Measurements from ENCODE around the gene SEC24A.
"Not testable (repeated sequence)": the region's sequence is repeated elsewhere in the genome, so short reads cannot be mapped to it uniquely, and the experiment has no call there.

The SEC24A gene

DNA sequence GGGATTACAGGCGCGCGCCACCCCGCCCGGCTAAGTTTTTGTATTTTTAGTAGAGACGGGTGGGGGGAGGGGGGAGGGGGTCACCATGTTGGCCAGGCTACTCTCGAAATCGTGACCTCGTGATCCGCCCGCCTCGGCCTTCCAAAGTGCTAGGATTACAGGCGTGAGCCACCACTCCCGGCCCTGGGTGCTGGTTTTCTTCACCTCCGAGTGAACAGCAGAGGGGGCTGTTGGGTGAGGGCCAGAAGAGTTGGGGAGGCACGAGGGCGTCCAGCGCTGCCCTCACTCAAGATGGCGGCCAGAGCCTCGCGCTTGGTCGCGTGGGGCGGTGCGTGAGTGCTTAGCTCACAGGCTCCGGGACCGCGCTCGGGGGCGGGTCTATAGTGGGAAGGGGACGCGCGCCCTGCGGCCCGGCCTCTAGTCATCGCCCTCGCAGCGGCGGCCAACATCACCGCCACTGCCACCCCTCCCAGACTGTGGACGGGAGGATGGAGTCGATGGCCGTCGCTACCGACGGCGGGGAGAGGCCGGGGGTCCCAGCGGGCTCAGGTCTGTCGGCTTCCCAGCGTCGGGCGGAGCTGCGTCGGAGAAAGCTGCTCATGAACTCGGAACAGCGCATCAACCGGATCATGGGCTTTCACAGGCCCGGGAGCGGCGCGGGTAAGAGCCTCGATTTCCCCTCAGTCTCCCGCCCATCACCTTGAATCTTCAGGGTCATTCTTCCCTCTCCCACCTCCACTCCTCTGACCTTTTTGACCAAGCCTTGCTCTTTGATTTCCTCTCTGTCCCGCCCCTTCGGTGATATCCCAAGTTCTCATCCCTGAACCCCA, 89.8 kb downstream of the SEC24A start, which contains the start of gene CAMLG:
Gene CAMLG (plus strand): TSS at position 416 of the 830 bp plus-strand sequence. CDS start 73 bp downstream, at position 489.
- peak; percentile 85 for DNase-seq (ENCODE audit: insufficient read length, low spot score)
- no peak for TF ChIP-seq PAX5 (IDR thresholded peaks at IDR 0.05; ENCODE audit: insufficient read depth, low read length, severe bottlenecking)
- TF ChIP-seq POU2F2 (IDR thresholded peaks at IDR 0.05; ENCODE audit: low read depth, low read length): peak; percentile 22; the same call in 1 of the 2 replicates
- TF ChIP-seq POLR2AphosphoS5 (IDR thresholded peaks at IDR 0.05; ENCODE audit: low read depth, low read length): peak; percentile 69
- no peak; the same call in none of the 2 replicates for TF ChIP-seq TAF1 (IDR thresholded peaks at IDR 0.05; ENCODE audit: low read depth, low read length)
- TF ChIP-seq POLR2A (IDR thresholded peaks at IDR 0.05; ENCODE audit: low read depth, low read length): peak; percentile 82; the same call in 1 of the 2 replicates
- no peak for TF ChIP-seq SPI1 (IDR thresholded peaks at IDR 0.05; ENCODE audit: low read depth, low read length)
- FAIRE-seq: peak; percentile 95

DNA sequence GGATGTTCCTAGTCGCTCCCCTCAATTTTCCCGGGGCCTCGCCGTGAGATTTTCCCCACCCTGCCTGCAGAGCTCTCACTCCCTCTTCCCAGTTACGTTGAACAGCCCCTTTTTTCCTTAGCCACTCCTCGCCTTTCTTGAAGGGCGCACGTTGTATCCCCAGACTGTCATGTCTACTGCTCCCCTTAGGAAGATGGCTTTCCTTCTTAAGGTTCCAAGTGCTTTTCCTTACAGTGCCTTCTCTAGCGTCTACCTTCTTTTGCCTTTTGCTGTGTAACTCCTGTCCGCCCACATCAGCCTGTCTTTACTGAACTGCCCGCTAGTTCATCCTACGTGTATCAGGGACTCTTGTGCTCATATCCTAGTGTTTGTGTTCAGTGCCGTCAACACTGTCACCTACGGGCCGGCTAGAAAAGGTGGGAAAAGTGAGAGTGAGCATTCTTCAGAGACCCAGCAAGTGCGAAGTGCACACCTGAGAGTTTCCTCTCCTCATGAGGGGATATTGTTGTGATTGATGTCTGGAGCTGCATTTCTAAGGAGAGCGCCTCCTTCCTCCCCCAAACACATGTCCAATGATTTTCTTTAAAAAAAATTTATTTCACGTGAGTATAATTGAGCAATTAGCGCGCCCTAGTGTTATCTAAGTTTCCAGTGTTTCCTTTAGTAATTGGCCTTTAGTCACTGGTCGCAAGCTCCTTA, 90.5 kb downstream of the SEC24A start:
- no peak for DNase-seq (ENCODE audit: insufficient read length, low spot score)
- FAIRE-seq: peak; percentile 83
- TF ChIP-seq POU2F2 (IDR thresholded peaks at IDR 0.05; ENCODE audit: low read depth, low read length) (no peak), POLR2AphosphoS5 (IDR thresholded peaks at IDR 0.05; ENCODE audit: low read depth, low read length) (no peak), POLR2A (IDR thresholded peaks at IDR 0.05; ENCODE audit: low read depth, low read length) (no peak), TAF1 (IDR thresholded peaks at IDR 0.05; ENCODE audit: low read depth, low read length) (no peak), SPI1 (IDR thresholded peaks at IDR 0.05; ENCODE audit: low read depth, low read length) (no peak), PAX5 (IDR thresholded peaks at IDR 0.05; ENCODE audit: insufficient read depth, low read length, severe bottlenecking) (no peak)

DNA sequence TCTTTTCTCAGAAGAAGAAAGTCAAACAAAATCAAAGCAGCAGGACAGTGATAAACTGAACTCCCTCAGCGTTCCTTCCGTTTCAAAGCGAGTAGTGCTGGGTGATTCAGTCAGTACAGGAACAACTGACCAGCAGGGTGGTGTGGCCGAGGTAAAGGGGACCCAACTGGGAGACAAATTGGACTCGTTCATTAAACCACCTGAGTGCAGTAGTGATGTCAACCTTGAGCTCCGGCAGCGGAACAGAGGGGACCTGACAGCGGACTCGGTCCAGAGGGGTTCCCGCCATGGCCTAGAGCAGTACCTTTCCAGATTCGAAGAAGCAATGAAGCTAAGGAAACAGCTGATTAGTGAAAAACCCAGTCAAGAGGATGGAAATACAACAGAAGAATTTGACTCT, 92.5 kb downstream of the SEC24A start:
- DNase-seq (ENCODE audit: insufficient read length, low spot score) (no peak), FAIRE-seq (no peak)
- TF ChIP-seq POU2F2 (IDR thresholded peaks at IDR 0.05; ENCODE audit: low read depth, low read length) (no peak), POLR2AphosphoS5 (IDR thresholded peaks at IDR 0.05; ENCODE audit: low read depth, low read length) (no peak), TAF1 (IDR thresholded peaks at IDR 0.05; ENCODE audit: low read depth, low read length) (no peak), SPI1 (IDR thresholded peaks at IDR 0.05; ENCODE audit: low read depth, low read length) (no peak), PAX5 (IDR thresholded peaks at IDR 0.05; ENCODE audit: insufficient read depth, low read length, severe bottlenecking) (no peak), POLR2A (IDR thresholded peaks at IDR 0.05; ENCODE audit: low read depth, low read length) (no peak)

DNA sequence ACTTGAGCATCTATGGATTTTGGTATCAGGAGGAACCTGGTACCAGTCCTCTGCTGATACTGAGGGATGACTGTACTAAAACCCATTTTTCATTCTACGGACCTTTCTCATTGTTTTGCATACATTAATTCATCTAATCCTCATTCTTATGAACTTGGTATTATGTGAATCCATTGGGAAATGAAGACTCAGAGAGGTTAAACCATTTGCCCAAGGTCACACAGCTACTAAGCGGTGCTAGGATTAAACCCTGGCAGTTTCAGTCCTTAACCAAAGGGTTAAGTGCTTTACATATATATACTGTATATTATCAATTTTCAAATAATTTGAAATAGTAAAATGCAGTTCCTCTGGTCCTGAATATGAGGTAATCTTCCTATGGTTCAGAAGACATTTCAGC, 93.5 kb downstream of the SEC24A start:
- DNase-seq (ENCODE audit: insufficient read length, low spot score): no peak
- FAIRE-seq: no peak
- no peak for TF ChIP-seq POU2F2 (IDR thresholded peaks at IDR 0.05; ENCODE audit: low read depth, low read length)
- no peak for TF ChIP-seq SPI1 (IDR thresholded peaks at IDR 0.05; ENCODE audit: low read depth, low read length)
- no peak for TF ChIP-seq TAF1 (IDR thresholded peaks at IDR 0.05; ENCODE audit: low read depth, low read length)
- TF ChIP-seq POLR2A (IDR thresholded peaks at IDR 0.05; ENCODE audit: low read depth, low read length): no peak
- TF ChIP-seq POLR2AphosphoS5 (IDR thresholded peaks at IDR 0.05; ENCODE audit: low read depth, low read length): no peak
- TF ChIP-seq PAX5 (IDR thresholded peaks at IDR 0.05; ENCODE audit: insufficient read depth, low read length, severe bottlenecking): no peak

DNA sequence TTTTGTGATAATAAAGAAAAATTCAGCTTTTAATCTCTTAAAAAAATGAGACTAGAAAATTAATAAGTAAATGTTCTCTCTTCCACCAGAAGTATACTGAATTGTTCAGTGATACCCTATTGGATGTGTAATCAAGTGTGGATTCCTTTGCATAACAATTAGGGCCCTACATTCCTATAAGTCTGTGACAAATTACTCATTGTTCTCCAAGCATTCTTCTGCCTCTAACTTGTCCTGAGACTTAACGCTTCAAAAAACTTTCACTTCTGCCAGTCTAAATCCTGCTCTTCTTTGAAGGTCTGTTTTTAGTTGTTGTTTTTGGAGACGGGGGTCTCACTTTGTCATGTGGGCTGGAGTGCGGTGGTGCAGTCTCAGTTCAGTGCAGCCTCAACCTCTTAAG, 100.8 kb downstream of the SEC24A start:
- no peak for FAIRE-seq
- DNase-seq (ENCODE audit: insufficient read length, low spot score): no peak
- no peak for TF ChIP-seq POLR2AphosphoS5 (IDR thresholded peaks at IDR 0.05; ENCODE audit: low read depth, low read length)
- TF ChIP-seq SPI1 (IDR thresholded peaks at IDR 0.05; ENCODE audit: low read depth, low read length): peak; percentile 32; the same call in 1 of the 2 replicates

DNA sequence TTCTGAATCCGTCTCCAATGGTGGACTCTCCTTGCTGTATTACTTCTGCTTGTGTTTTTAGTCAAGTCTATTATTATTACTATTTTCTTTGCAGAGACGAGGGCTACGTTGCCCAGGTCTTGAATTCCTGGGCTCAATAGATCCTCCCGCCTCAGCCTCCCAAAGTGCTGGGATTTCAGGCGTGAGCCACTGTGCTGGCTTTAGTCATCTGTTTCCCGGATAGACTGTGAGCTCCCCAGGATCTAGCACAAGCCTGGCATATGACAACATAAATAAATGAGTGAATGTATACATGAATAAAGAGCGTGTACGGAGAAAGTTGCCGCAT, 109.6 kb downstream of the SEC24A start:
- no peak for FAIRE-seq
- DNase-seq (ENCODE audit: insufficient read length, low spot score): no peak
- TF ChIP-seq TAF1 (IDR thresholded peaks at IDR 0.05; ENCODE audit: low read depth, low read length) (no peak), SPI1 (IDR thresholded peaks at IDR 0.05; ENCODE audit: low read depth, low read length) (no peak), POU2F2 (IDR thresholded peaks at IDR 0.05; ENCODE audit: low read depth, low read length) (no peak), PAX5 (IDR thresholded peaks at IDR 0.05; ENCODE audit: insufficient read depth, low read length, severe bottlenecking) (no peak), POLR2AphosphoS5 (IDR thresholded peaks at IDR 0.05; ENCODE audit: low read depth, low read length) (no peak), POLR2A (IDR thresholded peaks at IDR 0.05; ENCODE audit: low read depth, low read length) (no peak)

DNA sequence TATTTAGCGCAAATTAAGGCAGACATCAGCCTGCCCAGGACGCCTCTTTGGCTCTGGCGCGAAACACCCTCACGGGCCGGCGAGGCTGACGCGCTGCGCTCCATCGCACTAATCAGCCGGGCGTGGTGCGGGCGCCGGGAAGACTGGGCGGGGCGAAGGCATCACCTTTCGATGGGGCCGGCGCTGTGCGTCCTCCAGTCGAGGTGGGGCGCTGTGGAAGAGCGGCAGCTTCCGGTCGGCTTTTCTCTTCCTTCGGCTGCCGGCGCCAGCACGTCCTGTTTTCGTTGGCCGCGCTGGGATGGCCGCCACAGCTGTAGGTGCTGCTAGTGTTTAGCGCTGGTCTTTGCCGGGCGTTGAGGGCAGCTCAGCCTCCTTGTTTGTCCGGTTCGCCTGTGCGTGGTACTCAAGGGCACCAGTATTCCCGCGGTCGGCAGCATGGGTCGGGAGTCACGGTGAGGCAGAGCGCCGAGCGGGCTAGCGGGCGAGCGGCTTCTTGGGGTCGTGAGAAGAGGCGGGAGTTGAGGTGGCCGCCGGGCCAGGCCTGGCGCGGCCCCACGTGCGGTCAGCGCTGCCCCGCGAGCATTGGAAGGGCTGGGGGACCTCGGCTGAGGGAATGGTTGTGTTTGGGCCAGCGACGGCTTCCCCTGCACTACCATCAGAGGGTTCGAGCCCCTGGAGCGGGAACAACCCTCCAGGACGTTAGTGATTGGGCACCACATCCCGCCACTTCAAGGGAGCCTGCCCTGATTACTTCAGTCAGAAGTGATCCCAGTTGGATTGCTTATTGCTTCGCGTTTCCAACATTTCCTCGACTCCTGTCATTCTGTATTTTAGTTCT, 110.1 kb downstream of the SEC24A start, which contains the start of gene DDX46:
Gene DDX46 (plus strand): TSS at position 276 of the 838 bp plus-strand sequence. CDS start 160 bp downstream, at position 436.
- peak; percentile 91 for TF ChIP-seq PAX5 (IDR thresholded peaks at IDR 0.05; ENCODE audit: insufficient read depth, low read length, severe bottlenecking)
- peak; percentile 95 for TF ChIP-seq TAF1 (IDR thresholded peaks at IDR 0.05; ENCODE audit: low read depth, low read length)
- peak; percentile 40; the same call in 1 of the 2 replicates for TF ChIP-seq POU2F2 (IDR thresholded peaks at IDR 0.05; ENCODE audit: low read depth, low read length)
- peak; percentile 95 for TF ChIP-seq POLR2AphosphoS5 (IDR thresholded peaks at IDR 0.05; ENCODE audit: low read depth, low read length)
- peak; percentile 41; the same call in 1 of the 2 replicates for TF ChIP-seq SPI1 (IDR thresholded peaks at IDR 0.05; ENCODE audit: low read depth, low read length)
- peak; percentile 93 for TF ChIP-seq POLR2A (IDR thresholded peaks at IDR 0.05; ENCODE audit: low read depth, low read length)
- FAIRE-seq (peak; percentile 91), DNase-seq (ENCODE audit: insufficient read length, low spot score) (peak; percentile 93)

DNA sequence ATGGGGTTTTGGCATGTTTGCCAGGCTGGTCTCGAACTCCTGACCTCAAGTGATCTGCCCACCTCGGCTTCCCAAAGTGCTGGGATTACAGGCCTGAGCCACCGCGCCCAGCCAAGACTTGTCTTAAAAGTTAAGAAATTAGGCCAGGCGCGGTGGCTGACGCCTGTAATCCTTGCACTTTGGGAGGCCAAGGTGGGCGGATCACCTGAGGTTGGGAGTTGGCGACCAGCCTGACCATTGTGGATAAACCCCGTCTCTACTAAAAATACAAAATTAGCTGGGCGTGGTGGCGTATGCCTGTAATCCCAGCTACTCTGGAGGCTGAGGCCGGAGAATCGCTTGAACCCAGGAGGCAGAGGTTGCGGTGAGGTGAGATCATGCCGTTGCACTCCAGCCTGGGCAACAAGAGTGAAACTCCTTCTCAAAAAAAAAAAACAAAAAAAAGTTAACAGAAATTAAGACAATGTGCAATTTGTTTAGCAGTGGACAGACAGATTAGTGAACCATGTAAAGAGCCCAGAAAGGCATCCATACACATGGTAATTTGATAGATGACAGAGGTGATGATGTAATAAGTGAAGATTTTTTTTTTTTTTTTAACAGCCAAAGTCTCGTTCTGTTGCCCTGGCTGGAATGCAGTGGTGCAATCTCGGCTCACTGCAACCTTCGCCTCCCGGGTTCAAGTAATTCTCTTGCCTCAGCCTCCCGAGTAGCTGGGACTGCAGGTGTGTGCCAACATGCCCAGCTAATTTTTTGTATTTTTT, 119.1 kb downstream of the SEC24A start:
- DNase-seq (ENCODE audit: insufficient read length, low spot score); FAIRE-seq: not testable (repeated sequence)

Data from GM12891 (cell line).